Adrenal gland (tissue), 5 donors: Measurements from ENCODE around the gene MSANTD1.

Source experiments
- POLR2A ChIP-seq, 2 donors: fragments of 450-650 bp; IDR thresholded peaks; one replicate each; pipeline ENCODE4 v1.6.1; 2017; ENCODE audit warnings: antibody characterized with exemption in 2 of 2, mild to moderate bottlenecking in 2 of 2, moderate library complexity in 1 of 2
- TF ChIP-seq, protein P1 (sequence below), 6 experiments: fragments of 450-650 bp in 4 of 6; fragments of 200-600 bp in 2 of 6; sonication (generic) in 1 of 6; IDR thresholded peaks; 1 replicate in 5 of 6; 2 replicates in 1 of 6; pipeline versions ENCODE4 v1.5.1 to v1.8.0; 2016 to 2021; ENCODE audit warnings: antibody characterized with exemption in 6 of 6, mild to moderate bottlenecking in 2 of 6, moderate library complexity in 1 of 6
- donor health status: DM: no; HTN: no; CAD: no.

GRCh38 chr4:3257103-3257555 is 8.2 kb downstream of the MSANTD1 start:
- TF ChIP-seq, protein P1, sequence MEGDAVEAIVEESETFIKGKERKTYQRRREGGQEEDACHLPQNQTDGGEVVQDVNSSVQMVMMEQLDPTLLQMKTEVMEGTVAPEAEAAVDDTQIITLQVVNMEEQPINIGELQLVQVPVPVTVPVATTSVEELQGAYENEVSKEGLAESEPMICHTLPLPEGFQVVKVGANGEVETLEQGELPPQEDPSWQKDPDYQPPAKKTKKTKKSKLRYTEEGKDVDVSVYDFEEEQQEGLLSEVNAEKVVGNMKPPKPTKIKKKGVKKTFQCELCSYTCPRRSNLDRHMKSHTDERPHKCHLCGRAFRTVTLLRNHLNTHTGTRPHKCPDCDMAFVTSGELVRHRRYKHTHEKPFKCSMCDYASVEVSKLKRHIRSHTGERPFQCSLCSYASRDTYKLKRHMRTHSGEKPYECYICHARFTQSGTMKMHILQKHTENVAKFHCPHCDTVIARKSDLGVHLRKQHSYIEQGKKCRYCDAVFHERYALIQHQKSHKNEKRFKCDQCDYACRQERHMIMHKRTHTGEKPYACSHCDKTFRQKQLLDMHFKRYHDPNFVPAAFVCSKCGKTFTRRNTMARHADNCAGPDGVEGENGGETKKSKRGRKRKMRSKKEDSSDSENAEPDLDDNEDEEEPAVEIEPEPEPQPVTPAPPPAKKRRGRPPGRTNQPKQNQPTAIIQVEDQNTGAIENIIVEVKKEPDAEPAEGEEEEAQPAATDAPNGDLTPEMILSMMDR (IDR thresholded peaks at IDR 0.05) = no peak
- no peak for TF ChIP-seq POLR2A (IDR thresholded peaks at IDR 0.05)
